K562 (cell line): ENCODE results near the gene KCNJ15. TPM values are rescaled to one million over a fixed set of nuclear protein-coding genes. Genes with fewer than 3 reads are reported as not detected.

Experiments
- FOS ChIP-seq: IDR thresholded peaks from 3 replicates; pipeline ENCODE4 v1.6.1; 2011; ENCODE audit not compliant: insufficient read length; ENCODE audit errors: extremely low read depth
- FOXA1 ChIP-seq: fragments of 450-650 bp; IDR thresholded peaks from 2 replicates; pipeline ENCODE4 v1.6.1; 2016; ENCODE audit warnings: mild to moderate bottlenecking, borderline replicate concordance
- MAFG ChIP-seq: fragments of 450-650 bp; conservative IDR thresholded peaks from 2 replicates; pipeline ENCODE4 v1.6.1; 2016; ENCODE audit warnings: missing genetic modification characterization, missing compliant biosample characterization
- MCM7 ChIP-seq, 2 experiments: fragments of 450-650 bp; IDR thresholded peaks; 2 replicates each; pipeline ENCODE4 v1.6.1; 2016 to 2018
- MEIS2 ChIP-seq: fragments of 450-650 bp; IDR thresholded peaks from 2 replicates; pipeline ENCODE4 v1.6.1; 2014; ENCODE audit warnings: mild to moderate bottlenecking; ENCODE audit not compliant: partially characterized antibody
- STAT5A ChIP-seq: IDR thresholded peaks from 2 replicates; pipeline ENCODE4 v1.6.1; 2012; ENCODE audit warnings: low read length, inconsistent platforms, borderline replicate concordance
- TAF1 ChIP-seq: IDR thresholded peaks from 2 replicates; pipeline ENCODE4 v1.6.1; 2011; ENCODE audit warnings: mild to moderate bottlenecking, low read length, moderate library complexity; ENCODE audit not compliant: insufficient read depth, control insufficient read depth, severe bottlenecking; ENCODE audit errors: extremely low read depth
- TAF15 ChIP-seq: fragments of 200-400 bp; formaldehyde crosslinking; IDR thresholded peaks from 2 replicates; pipeline ENCODE4 v1.6.1; 2017; ENCODE audit warnings: mild to moderate bottlenecking, low read depth, low read length, moderate library complexity
- ZNF408 ChIP-seq: fragments of 250-450 bp; sonication (Bioruptor Pico); IDR thresholded peaks from 2 replicates; pipeline ENCODE4 v1.4.0; 2020; ENCODE audit warnings: low read depth, mild to moderate bottlenecking, moderate library complexity
- polyA plus RNA-seq, 8 experiments: library from polyadenylated mRNA; depleted of rRNA in 4 of 8; stranded (reverse) in 5 of 8; unstranded in 3 of 8; fragments of >200 nt; fragmentation: Nextera tagmentation in 2 of 8; fragmentation: Illumina TruSeq in 1 of 8; extraction: Ambion mirVana in 2 of 8; extraction: Trizol in 1 of 8; gene quantifications; 2 replicates each; pipeline versions ENCODE4 v1.2.1 to v1.2.3, GENCODE V29; 2011 to 2014; ENCODE audit warnings: inconsistent platforms in 1 of 8, missing spikeins in 1 of 8
- total RNA-seq, 7 experiments: library from RNA; depleted of rRNA in 6 of 7; stranded (reverse); fragments of >200 nt in 6 of 7; fragmentation: Illumina TruSeq in 2 of 7; extraction: Trizol in 2 of 7; gene quantifications; 2 replicates each; pipeline versions ENCODE4 v1.2.1 to v1.2.3, GENCODE V29; 2011 to 2021; ENCODE audit warnings: low replicate concordance in 1 of 7
- TF ChIP-seq, protein P1 (sequence below), 2 experiments: IDR thresholded peaks in 1 of 2; conservative IDR thresholded peaks in 1 of 2; 2 replicates each; pipeline ENCODE4 v1.6.1; 2016; ENCODE audit warnings: low read depth in 2 of 2, mild to moderate bottlenecking in 1 of 2, missing compliant biosample characterization in 1 of 2, missing genetic modification characterization in 1 of 2, moderate library complexity in 1 of 2
- TF ChIP-seq, protein P2 (sequence below): fragments of 250-450 bp; sonication (Bioruptor Pico); IDR thresholded peaks from 2 replicates; pipeline ENCODE4 v1.8.0; 2022; ENCODE audit warnings: moderate library complexity, mild to moderate bottlenecking, inconsistent platforms

Gene KCNJ15
- total and polyA plus RNA-seq, 9 of the 15 experiments (the other 6 are each of a cell fraction or from before 2014, with no cell fraction given): 0.20 to 3.0 (median 0.72) TPM; not detected in 1

DNA sequence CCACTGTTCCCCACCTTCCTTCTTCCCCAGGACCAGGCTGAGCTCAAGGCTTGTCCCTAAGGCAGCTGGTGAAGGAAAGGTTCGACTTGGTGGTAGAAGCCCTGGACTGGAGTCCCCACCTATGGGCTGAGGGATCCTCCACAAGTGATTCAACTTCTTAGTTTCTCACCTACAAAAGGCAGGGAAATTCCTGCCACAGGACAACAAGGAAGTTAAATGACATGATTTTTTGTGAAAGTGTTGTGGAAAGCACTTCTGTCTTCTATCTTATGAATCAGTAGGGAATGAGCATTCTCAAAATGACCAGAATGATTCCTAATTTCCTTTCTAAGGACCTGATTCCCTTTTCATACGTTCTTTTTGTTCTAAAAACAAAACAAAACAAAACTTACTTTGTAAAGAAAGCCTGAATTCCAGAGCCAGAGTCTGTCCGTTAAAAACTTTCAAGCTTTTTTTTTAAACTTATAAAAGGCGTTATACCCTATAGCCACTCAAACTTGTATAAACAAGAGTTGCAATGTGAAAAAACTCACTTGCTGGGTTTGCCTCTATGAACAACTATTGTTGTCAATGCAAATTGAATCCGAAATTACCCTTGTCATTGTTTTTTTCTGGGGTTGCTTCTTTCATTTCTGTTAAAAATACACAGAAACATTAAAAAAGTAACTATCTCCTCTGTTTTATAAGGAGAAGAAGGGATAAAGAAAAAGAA, 12.2 kb downstream of the KCNJ15 start (continued):
- TF ChIP-seq, protein P1, sequence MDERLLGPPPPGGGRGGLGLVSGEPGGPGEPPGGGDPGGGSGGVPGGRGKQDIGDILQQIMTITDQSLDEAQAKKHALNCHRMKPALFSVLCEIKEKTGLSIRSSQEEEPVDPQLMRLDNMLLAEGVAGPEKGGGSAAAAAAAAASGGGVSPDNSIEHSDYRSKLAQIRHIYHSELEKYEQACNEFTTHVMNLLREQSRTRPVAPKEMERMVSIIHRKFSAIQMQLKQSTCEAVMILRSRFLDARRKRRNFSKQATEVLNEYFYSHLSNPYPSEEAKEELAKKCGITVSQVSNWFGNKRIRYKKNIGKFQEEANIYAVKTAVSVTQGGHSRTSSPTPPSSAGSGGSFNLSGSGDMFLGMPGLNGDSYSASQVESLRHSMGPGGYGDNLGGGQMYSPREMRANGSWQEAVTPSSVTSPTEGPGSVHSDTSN (CRISPR knock-in tag; IDR thresholded peaks at IDR 0.05; ENCODE audit: low read depth): no peak
- TF ChIP-seq, protein P1 (tag; conservative IDR thresholded peaks at IDR 0.05; ENCODE audit: low read depth): no peak
- TF ChIP-seq MAFG (no peak), STAT5A (no peak), MCM7 (IDR thresholded peaks at IDR 0.05) (no peak), FOXA1 (no peak), TAF1 (no peak), ZNF408 (no peak), MEIS2 (no peak), TAF15 (no peak), FOS (no peak)
- TF ChIP-seq, protein P2, sequence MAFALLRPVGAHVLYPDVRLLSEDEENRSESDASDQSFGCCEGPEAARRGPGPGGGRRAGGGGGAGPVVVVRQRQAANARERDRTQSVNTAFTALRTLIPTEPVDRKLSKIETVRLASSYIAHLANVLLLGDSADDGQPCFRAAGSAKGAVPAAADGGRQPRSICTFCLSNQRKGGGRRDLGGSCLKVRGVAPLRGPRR (CRISPR knock-in tag): no peak
